Neural progenitor cell (in vitro differentiated cells): ENCODE measurements around the gene VAV2. TPM values are rescaled to one million over a fixed set of nuclear protein-coding genes. Genes with fewer than 3 reads are reported as not detected.
A peak's percentile ranks its signal among the peaks of the same experiment; 100 is the strongest.

Source experiments
- DNase-seq: peaks from one replicate; pipeline ENCODE4 v3.0.0-alpha.2; 2016; ENCODE audit warnings: low spot score
- H2AFZ ChIP-seq: fragments of 200-600 bp; sonication (generic); replicated peaks from 2 replicates; pipeline ENCODE4 v1.6.1; 2016; ENCODE audit warnings: antibody characterized with exemption
- H3F3A ChIP-seq: fragments of 200-600 bp; sonication (generic); 2 replicates; pipeline ENCODE4 v1.6.1; 2016; ENCODE audit warnings: antibody characterized with exemption, low read depth
- H3K27ac ChIP-seq: fragments of 200-600 bp; sonication (generic); 2 replicates; pipeline ENCODE4 v1.5.1; 2016; ENCODE audit warnings: mild to moderate bottlenecking
- H3K27me3 ChIP-seq: fragments of 200-600 bp; sonication (generic); 2 replicates; pipeline ENCODE4 v1.6.1; 2016; ENCODE audit warnings: mild to moderate bottlenecking, moderate library complexity
- H3K36me3 ChIP-seq: fragments of 200-600 bp; sonication (generic); 2 replicates; pipeline ENCODE4 v1.5.1; 2016
- H3K4me1 ChIP-seq: fragments of 200-600 bp; sonication (generic); 2 replicates; pipeline ENCODE4 v1.6.1; 2016; ENCODE audit warnings: mixed run types
- H3K4me2 ChIP-seq: fragments of 200-600 bp; sonication (generic); 2 replicates; pipeline ENCODE4 v1.6.1; 2016
- H3K4me3 ChIP-seq: fragments of 200-600 bp; sonication (generic); 2 replicates; pipeline ENCODE4 v1.5.1; 2016
- H3K79me2 ChIP-seq: fragments of 200-600 bp; sonication (generic); 2 replicates; pipeline ENCODE4 v1.6.1; 2016; ENCODE audit warnings: low read depth
- H3K9ac ChIP-seq: fragments of 200-600 bp; sonication (generic); 2 replicates; pipeline ENCODE4 v1.6.1; 2016
- H3K9me3 ChIP-seq: fragments of 200-600 bp; sonication (generic); 2 replicates; pipeline ENCODE4 v1.5.1; 2016; ENCODE audit warnings: low read depth
- H4K20me1 ChIP-seq: fragments of 200-600 bp; sonication (generic); 2 replicates; pipeline ENCODE4 v1.6.1; 2016; ENCODE audit warnings: low read depth
- H3K27ac Mint-ChIP-seq: 3 replicates; pipeline ENCODE4 v1.8.0; 2021; ENCODE audit warnings: mixed read lengths
- H3K27me3 Mint-ChIP-seq: 2 replicates; pipeline ENCODE4 v1.8.0; 2022; ENCODE audit warnings: low read depth, mild to moderate bottlenecking, inconsistent platforms, moderate library complexity, mixed read lengths; ENCODE audit not compliant: insufficient read depth
- H3K36me3 Mint-ChIP-seq: 3 replicates; pipeline ENCODE4 v1.8.0; 2021; ENCODE audit warnings: mixed read lengths
- H3K4me1 Mint-ChIP-seq: 3 replicates; pipeline ENCODE4 v1.8.0; 2021; ENCODE audit warnings: mixed read lengths
- H3K4me3 Mint-ChIP-seq: 3 replicates; pipeline ENCODE4 v1.8.0; 2021; ENCODE audit warnings: mild to moderate bottlenecking, moderate library complexity, mixed read lengths
- H3K9me3 Mint-ChIP-seq: 3 replicates; pipeline ENCODE4 v1.8.0; 2020; ENCODE audit warnings: mixed read lengths
- CTCF ChIP-seq: fragments of 200-600 bp; sonication (generic); IDR thresholded peaks from 2 replicates; pipeline ENCODE4 v1.5.1; 2017; ENCODE audit warnings: antibody characterized with exemption, mild to moderate bottlenecking
- EZH2 ChIP-seq: fragments of 200-600 bp; sonication (generic); IDR thresholded peaks from 2 replicates; pipeline ENCODE4 v1.6.1; 2017; ENCODE audit warnings: antibody characterized with exemption, mild to moderate bottlenecking, moderate library complexity
- EZH2phosphoT487 ChIP-seq: fragments of 200-600 bp; sonication (generic); IDR thresholded peaks from 2 replicates; pipeline ENCODE4 v1.6.1; 2017; ENCODE audit warnings: antibody characterized with exemption
- total RNA-seq: library from RNA; depleted of rRNA; stranded (reverse); fragments of >200 nt; gene quantifications from 2 replicates; pipeline ENCODE4 v1.2.3, GENCODE V29; 2015; ENCODE audit warnings: low replicate concordance

The VAV2 gene
- total RNA-seq, 1 donor from 2014 or later = 12.9 TPM

- Histone ChIP-seq H4K20me1 (peaks cover 43% of the 10 kb centered on the region), H3K4me1 (peaks cover 16% of the 10 kb centered on the region), H3K9ac (no peak overlapping the region), H3K27ac (no peak overlapping the region), H2AFZ (no peak overlapping the region), H3K27me3 (no peaks in the 10 kb centered on the region), H3K4me2 (no peak overlapping the region), H3K4me3 (no peak overlapping the region), H3F3A (peaks cover 9% of the 10 kb centered on the region), H3K79me2 (peaks cover 81% of the 10 kb centered on the region), H3K9me3 (no peaks in the 10 kb centered on the region), H3K36me3 (no peaks in the 10 kb centered on the region)
- TF ChIP-seq CTCF = no peak
- no peak for TF ChIP-seq EZH2phosphoT487
- TF ChIP-seq EZH2 = no peak
- no peaks in the 10 kb centered on the region for H3K9me3 Mint-ChIP-seq
- peak overlapping the region; percentile 74 for H3K27ac Mint-ChIP-seq
- H3K36me3 Mint-ChIP-seq = no peaks in the 10 kb centered on the region
- H3K4me3 Mint-ChIP-seq = no peak overlapping the region
- no peak for DNase-seq
- peaks cover 62% of the 10 kb centered on the region for H3K4me1 Mint-ChIP-seq
- peaks cover 8% of the 10 kb centered on the region for H3K27me3 Mint-ChIP-seq
Measured at GRCh38 chr9:133910855-133911514, 81.1 kb downstream of the VAV2 start.

DNA sequence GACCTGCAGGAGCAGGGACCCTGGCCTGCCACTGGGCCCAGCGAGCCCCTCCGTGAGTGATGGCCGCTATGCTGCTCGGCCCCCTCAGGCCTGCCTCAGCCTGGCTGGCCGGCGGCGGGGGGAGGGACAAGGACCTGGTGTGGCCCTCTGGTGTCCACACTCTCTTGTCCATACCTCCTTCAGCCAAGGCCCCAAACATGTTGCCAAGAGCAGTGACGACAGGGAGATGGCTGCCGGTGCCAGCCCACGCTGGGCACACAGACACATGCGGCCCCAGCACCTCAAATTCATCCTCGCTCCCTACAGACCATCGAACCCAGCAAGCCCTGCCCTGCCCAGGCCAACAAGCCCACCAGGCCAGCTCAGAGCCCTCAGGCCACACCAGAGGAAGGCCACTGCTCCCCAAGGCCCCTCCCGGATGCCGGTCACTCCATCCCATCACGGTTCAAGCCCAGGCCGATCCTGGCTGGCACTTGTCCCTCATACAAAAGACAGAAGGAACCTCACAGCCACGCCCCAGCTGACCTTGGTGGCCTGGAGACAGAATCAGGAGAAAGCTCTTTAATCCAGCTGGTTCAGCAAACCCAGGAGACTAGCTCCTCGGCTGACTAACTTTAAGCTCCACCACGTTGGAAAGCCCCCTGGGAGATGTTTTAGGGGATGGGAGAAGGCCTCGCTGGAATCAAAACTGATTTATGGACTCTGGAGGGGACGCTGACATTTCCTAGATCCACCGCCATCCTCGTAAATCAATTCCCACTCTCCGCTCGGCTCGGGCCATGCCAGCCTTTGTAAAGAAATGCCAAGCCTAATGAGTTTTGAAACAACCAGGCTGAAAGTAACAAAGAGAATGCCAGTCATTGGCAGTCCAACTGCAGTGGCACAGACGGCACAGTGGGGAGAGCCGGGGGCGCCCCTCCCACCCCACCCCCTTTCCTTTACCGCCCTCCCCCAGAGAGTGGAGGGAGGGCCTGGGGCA lies 84.9 kb downstream of the VAV2 start:
- Histone ChIP-seq H2AFZ (no peak overlapping the region), H3K9ac (no peak overlapping the region), H3K9me3 (no peaks in the 10 kb centered on the region), H3K4me1 (no peaks in the 10 kb centered on the region), H3K27ac (no peak overlapping the region), H3K4me2 (no peak overlapping the region), H3K36me3 (no peaks in the 10 kb centered on the region), H3K79me2 (peaks cover 80% of the 10 kb centered on the region), H3K27me3 (no peaks in the 10 kb centered on the region), H3K4me3 (no peak overlapping the region), H4K20me1 (peaks cover 40% of the 10 kb centered on the region), H3F3A (no peaks in the 10 kb centered on the region)
- DNase-seq = no peak
- H3K27ac Mint-ChIP-seq = peak overlapping the region; percentile 69
- H3K27me3 Mint-ChIP-seq = peaks cover 10% of the 10 kb centered on the region
- no peak for TF ChIP-seq EZH2
- no peak for TF ChIP-seq CTCF
- no peak for TF ChIP-seq EZH2phosphoT487
- H3K4me3 Mint-ChIP-seq = no peak overlapping the region
- H3K36me3 Mint-ChIP-seq = no peaks in the 10 kb centered on the region
- no peaks in the 10 kb centered on the region for H3K9me3 Mint-ChIP-seq
- peaks cover 37% of the 10 kb centered on the region for H3K4me1 Mint-ChIP-seq

DNA sequence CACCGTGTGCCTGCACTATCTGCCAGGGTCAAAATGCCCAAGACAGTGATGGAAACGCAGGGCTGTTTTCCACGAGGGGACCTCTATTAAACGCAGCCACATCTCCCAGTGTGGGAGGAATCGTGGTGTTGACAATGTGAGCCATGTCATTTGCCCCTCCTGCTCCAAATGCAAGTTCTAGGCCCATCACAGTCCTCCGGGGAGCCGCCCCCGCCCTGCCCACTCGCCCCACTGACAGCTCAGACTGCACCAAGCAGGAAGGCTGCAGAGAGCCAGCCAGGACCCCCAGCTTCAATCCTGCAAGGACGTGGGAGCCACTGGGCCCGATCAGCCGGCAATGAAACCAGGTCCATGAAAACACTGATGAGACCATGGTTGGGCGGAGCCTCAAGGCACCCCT lies 85.9 kb downstream of the VAV2 start:
- Mint-ChIP-seq H3K4me3 (no peak overlapping the region), H3K9me3 (no peaks in the 10 kb centered on the region), H3K27me3 (peaks cover 8% of the 10 kb centered on the region), H3K36me3 (no peaks in the 10 kb centered on the region), H3K27ac (peak overlapping the region; percentile 39), H3K4me1 (peaks cover 32% of the 10 kb centered on the region)
- Histone ChIP-seq H3K4me3 (no peak overlapping the region), H3K79me2 (peaks cover 81% of the 10 kb centered on the region), H3K9me3 (no peaks in the 10 kb centered on the region), H3K9ac (no peak overlapping the region), H3K36me3 (no peaks in the 10 kb centered on the region), H3K27ac (no peak overlapping the region), H3F3A (no peaks in the 10 kb centered on the region), H4K20me1 (peaks cover 40% of the 10 kb centered on the region), H3K4me1 (no peaks in the 10 kb centered on the region), H2AFZ (no peak overlapping the region), H3K27me3 (no peaks in the 10 kb centered on the region), H3K4me2 (no peak overlapping the region)
- DNase-seq = no peak
- TF ChIP-seq EZH2 (no peak), CTCF (no peak), EZH2phosphoT487 (no peak)
